GM12892 (cell line): ENCODE data around the gene AMH.

Experiments used
- DNase-seq: peaks from one replicate; pipeline ENCODE4 v3.0.0; 2011; ENCODE audit not compliant: insufficient read length
- FAIRE-seq: peaks from 2 replicates; lab custom pipeline; 2011; peaks lifted over from hg19 to GRCh38; lab: Jason Lieb, UNC
- POLR2A ChIP-seq: IDR thresholded peaks from 2 replicates; pipeline ENCODE4 v1.6.1; 2011; ENCODE audit warnings: low read depth, low read length, control low read depth
- POLR2AphosphoS5 ChIP-seq: IDR thresholded peaks from 2 replicates; pipeline ENCODE4 v1.6.1; 2011; ENCODE audit warnings: low read depth, low read length, control low read depth
- TAF1 ChIP-seq: IDR thresholded peaks from 2 replicates; pipeline ENCODE4 v1.6.1; 2011; ENCODE audit warnings: low read depth, mild to moderate bottlenecking, control low read depth, low read length, borderline replicate concordance

The AMH gene

DNA sequence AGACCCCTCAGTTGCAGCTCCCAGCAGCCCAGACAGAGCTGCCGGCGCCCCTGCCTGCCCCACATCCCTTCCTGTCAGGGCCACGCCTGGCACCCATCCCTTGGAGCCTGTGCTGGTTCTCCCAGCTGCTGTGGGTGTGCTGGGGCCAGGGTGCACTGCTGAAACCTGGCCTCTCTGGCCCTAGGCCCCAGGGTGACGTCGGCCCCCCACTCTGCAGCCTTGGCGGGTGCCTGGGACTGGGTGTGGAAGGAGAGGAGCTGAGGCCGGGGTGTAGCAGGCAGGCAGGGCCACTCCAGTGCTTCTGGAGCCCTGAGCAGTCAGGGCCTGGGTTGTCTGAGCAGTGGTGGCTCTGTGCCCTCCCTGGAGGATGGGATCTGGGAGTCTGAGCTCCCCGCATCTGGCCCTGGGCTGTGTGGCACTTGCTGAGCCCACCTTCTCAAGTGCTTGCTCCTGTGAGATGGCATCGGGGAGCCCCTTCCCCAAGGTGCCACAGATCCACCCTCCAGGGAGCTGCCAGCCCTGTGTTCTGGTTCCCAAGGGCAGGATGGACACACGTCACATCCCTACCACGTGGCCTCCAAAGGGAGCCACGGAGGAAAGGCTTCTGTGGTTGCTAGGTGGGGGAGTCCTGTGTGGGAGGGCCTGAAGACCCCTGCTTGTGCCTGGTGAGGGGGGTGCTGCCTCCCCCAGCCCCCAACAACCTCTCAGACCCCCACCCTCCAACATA is 18.2 kb upstream of the AMH start:
- no peak for FAIRE-seq
- no peak for DNase-seq
- TF ChIP-seq POLR2AphosphoS5, result no peak; the same call in 1 of the 2 replicates
- no peak for TF ChIP-seq TAF1
- TF ChIP-seq POLR2A, result no peak; the same call in 1 of the 2 replicates

DNA sequence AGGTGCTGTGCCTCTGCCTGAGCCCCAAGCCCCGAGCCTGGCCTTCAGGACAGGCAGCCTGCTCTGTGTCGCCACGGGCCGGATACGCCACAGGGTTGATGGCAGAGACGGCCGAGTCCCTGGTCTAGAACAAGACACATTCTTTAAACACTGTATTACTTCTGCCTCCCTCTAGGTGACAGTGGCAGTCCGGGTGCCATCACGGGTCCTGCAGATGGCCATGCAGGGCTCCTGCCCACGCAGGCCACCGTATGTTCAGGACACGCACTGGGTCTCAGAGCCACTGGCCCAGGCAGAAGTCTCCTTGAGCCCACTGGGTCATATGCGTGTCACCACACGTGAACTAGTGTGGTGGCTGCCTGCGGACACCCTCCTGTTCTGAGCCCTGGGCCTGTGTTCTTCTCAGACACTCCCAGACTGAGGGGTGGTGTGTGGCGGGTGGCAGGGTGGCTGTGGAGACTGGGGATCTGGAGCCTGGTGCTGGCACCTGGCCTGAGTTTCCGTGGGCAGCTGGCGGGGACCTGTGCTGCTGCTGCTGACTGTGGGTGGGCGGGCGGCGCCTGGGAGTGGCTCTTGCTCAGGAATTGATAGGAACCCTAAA is 17.4 kb upstream of the AMH start:
- no peak for DNase-seq
- peak; percentile 24 for FAIRE-seq
- TF ChIP-seq TAF1 (no peak), POLR2A (peak; percentile 44), POLR2AphosphoS5 (peak; percentile 73)

DNA sequence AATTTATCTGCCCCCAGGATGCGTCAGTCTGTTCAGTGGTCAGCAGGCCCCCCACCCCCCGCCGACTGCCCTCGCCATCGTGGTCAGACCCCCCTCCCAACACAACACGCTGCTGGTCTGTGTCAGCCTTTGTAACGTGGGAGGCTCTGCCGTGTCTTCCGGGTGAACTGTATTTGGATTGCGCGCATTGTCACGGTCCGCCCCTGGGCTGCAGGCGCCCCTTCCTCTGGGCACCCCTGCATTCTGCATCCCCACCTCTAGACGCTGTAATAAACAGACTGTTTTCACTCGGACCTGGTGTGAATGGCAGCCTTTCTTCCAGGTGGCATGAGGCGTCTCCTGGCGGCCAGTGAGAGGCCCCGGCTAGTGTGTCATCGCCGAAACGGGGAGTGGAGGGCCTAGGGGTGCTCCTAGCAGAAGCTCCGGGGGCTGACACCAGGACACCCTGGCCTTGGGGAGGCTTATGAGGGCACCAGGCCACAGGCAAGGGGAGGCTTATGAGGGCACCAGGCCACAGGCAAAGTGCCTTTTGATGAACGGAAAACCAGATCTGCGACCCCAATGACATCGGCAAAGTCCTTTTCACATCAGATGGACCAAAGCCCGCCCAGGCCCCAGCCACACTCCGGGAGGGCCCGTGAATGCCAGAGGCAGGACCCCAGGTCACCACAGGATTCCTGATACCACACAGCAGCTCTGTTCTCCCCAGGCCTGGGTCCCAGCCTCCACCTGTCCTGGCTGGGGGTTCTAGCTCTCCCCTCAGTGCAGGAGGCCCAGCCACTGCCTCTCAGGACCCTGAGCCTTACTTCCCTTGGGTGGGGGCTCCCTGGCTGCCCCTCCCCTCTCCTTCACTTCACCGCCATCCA is 16.6 kb upstream of the AMH start:
- no peak; the same call in none of the 2 replicates for TF ChIP-seq POLR2A
- TF ChIP-seq POLR2AphosphoS5, result no peak
- no peak for TF ChIP-seq TAF1
- no peak for FAIRE-seq
- DNase-seq, result no peak

DNA sequence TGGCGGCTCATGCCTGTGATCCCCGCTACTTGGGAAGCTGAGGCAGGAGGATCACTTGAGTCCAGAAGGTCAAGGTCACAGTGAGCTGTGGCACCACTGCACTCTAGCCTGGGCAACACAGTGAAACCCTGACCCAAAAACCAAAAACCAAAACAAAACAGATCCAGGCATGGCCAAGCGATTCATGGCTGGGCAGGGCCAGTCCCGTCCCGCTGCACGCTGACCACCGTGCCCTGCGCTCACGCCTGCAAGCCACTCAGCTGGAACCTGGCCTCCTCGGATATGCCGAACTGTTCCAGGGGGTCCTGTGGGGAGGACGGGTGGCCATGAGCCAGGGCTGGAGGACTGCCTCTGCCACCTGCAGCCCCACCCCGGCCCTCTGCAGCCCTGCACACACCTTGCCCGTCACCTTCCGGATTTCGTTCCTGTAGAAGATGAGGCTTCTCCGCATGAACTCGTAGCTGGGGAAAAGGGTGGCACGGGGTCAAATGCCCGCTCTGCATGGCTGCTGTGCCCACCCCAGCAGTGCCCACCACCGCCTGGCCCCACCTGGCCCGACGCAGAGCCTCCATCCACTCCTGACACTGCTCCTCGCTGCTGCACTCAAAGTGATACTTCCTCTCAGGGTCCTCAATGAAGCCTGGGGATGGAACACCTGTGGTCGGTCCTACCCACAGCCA is 15.4 kb upstream of the AMH start:
- TF ChIP-seq POLR2AphosphoS5 (0 out of 2 replicates have a peak, but pooled peaks have one; percentile 16), TAF1 (no peak)
- FAIRE-seq (no peak), DNase-seq (no peak)

DNA sequence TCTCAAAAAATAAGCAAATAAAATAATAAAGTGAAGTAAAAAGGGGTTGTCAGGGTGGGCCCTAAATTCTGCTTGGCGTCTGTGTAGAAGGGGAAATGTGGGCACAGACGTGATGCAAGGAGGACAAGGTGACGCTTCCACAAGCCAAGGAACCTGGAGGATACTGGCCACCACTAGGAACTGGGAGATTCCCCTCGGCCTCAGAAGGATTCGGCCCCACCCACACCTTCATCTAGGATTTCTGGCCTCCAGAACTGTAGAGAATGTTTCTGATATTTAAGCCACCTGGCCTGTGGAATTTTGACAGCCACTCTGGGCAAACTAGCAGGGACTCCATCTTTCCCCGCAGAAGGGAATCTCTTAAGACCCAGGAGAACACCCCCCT is 14.1 kb upstream of the AMH start:
- DNase-seq, result no peak
- FAIRE-seq, result no peak
- TF ChIP-seq POLR2AphosphoS5 (no peak), POLR2A (no peak), TAF1 (no peak)

DNA sequence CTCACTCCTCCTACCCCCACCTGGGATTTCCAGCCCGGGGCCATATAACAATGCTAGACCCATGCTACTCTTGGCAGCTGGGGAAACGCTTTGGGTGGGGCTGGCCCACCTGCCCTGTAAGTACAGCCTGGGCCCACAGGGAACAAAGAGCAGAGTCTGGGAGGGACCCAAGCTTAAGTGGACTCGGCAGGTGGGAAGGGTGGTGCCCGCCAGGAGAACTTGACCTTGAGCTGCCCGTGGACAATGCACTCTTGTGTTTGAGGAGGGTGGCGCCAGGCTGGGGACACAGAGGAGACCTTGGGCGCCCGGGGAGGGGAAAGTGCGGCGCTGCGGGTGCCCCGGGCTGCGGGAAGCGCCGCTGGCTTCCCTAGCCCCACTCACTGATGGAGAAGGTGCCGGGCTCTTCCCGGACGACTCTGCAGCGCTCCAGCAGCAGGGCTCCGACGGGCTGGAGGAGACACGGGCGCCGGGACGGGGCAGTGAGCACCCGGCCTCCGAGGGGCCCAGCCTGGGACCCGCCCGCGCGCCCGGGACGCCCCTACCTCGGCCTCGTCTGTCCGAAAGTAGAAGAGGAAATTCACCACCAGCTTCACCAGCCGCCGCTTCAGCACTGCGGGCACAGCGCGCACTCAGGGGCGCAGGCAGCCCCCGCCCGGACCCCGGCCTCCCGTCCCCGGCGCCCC is 13.6 kb upstream of the AMH start:
- DNase-seq (no peak), FAIRE-seq (peak; percentile 51)
- no peak for TF ChIP-seq TAF1
- peak; percentile 28; the same call in 1 of the 2 replicates for TF ChIP-seq POLR2A
- TF ChIP-seq POLR2AphosphoS5, result no peak

DNA sequence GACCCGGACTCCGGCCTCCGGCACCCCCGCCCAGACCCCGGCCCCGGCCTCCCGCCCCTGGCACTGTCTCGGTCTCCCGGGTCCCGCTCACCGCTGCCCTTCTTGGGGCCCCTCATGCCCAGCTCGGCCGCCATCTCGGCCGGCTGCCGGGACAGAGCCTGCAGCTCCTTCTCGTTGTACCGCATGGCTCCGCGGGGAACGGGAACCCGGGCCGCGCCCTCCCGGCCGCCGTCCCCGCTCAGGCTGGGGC is 13.1 kb upstream of the AMH start:
- FAIRE-seq (no peak), DNase-seq (no peak)
- TF ChIP-seq TAF1 (peak; percentile 32; the same call in 1 of the 2 replicates), POLR2A (peak; percentile 23; the same call in 1 of the 2 replicates), POLR2AphosphoS5 (peak; percentile 8; the same call in 1 of the 2 replicates)

DNA sequence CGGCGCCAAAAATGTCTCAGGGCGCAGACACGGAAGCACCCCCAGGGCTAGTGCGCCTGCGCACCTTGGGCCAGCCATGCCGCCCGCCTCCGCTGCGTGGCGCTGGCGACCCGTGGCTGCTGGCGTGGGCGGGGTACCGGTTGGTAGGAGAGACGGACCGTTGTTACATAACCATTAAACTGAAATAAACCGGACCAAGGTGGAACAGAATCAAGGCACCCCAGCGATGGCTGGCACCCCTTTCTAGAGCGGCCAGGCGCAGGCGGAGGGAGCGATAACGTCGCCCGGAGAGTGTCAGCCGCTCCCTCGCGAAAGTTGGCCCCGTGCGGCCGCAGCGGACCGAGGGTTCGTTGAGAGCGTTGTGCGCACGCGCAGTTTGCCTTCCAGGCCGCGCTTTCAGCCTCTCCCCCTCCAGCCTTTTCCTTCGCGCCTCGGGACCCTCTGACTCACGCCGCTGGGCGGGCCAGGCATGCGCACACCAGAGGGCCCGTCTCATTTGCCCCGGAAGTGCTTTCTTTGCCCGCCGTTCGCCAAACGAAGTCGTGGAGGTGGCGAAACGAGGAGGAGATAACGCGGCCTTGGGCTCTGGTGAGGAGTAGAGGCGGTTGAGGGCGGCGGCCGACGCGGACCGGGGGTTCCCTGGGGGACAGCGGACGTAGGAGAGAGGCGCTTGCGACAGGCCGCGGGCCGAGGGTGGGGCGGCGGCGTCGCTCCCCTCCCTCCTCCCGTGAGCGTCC is 12.6 kb upstream of the AMH start, which contains the start of the genes PLEKHJ1 and SF3A2:
Gene PLEKHJ1, minus strand, starts transcription at position 16 of the 737 bp plus-strand sequence. CDS start 81 bp downstream, outside the sequence.
Gene SF3A2, plus strand, starts transcription at position 511 of the 737 bp plus-strand sequence. CDS start 6,595 bp downstream, outside the sequence.
- TF ChIP-seq POLR2A, result peak; percentile 78
- peak; percentile 78 for TF ChIP-seq POLR2AphosphoS5
- peak; percentile 52; the same call in 1 of the 2 replicates for TF ChIP-seq TAF1
- DNase-seq, result peak; percentile 99
- peak; percentile 97 for FAIRE-seq

DNA sequence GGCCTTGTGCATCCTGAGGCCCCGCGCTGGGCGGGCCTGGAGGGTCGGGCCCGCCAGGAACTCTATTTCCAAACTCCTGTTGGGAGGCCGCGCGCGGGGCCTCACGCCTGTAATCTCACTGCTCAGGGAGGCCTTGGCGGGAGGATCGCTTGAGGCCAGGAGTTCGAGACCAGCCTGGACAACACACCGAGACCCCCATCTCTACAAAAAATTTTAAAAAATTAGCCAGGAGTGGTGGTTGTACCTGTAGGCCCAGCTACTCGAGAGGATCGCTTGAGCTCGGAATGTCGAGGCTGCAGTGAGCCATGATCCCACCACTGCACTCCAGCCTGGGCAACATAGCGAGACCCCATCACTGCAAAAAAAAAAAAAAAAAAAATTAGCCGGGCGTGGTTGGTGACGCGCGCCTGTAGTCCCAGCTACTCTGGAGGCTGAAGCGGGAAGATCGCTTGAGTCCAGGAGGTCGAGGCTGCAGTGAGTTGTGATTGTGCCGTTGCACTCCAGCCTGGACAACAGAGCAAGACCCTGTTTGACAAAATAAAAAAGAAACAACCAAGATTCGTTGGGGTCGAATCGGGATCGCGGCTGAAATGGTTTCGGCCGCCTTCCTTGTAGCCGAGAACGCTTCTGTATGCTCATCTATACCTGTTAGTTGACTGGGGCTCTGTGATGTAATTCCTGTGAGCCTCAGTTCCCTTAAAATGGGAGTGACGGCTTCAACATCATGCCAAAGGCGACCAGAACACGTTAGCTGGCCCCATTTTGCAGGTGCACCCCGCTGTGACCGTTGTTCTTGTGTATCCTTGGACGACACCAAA is 11.9 kb upstream of the AMH start:
- TF ChIP-seq POLR2AphosphoS5, result no peak
- TF ChIP-seq POLR2A, result 0 out of 2 replicates have a peak, but pooled peaks have one; percentile 26
- FAIRE-seq (no peak), DNase-seq (no peak)

DNA sequence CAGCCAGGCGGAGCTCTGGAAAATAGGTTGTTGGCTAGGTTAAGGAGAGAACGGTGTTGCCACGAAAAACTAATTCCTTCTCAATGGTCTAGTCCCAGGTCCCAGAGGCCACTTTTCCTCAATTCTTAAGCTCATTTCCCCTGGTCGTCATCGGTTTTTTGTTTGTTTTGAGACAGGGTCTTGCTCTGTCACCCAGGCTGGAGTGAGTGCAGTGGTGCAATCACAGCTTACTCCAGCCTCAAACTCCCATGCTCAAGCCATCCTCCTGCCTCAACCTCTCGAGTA is 11.3 kb upstream of the AMH start:
- FAIRE-seq, result no peak
- DNase-seq, result no peak
- TF ChIP-seq POLR2A (no peak), POLR2AphosphoS5 (no peak), TAF1 (no peak)
